Stimulated activated CD8-positive, alpha-beta memory T cell treated with anti-CD3 and anti-CD28 coated beads, Interleukin-4, amount 100 ng/mL, for 48 hours (primary cell): ENCODE data around the gene RPS6KA2.

Source experiments
- DNase-seq: peaks from one replicate; pipeline ENCODE4 v3.0.0-alpha.2; 2020

RPS6KA2 gene

GRCh38 chr6:166613027-166613426, 14.0 kb downstream of the RPS6KA2 start:
- DNase-seq: no peak

- DNase-seq: no peak
Measured at GRCh38 chr6:166612471-166612881, 14.6 kb downstream of the RPS6KA2 start.

GRCh38 chr6:166611631-166612030, 15.4 kb downstream of the RPS6KA2 start:
- DNase-seq: no peak

- no peak for DNase-seq
Measured at GRCh38 chr6:166610069-166610468, 17.0 kb downstream of the RPS6KA2 start.

- DNase-seq: no peak
Measured at GRCh38 chr6:166608774-166609173, 18.3 kb downstream of the RPS6KA2 start.

- DNase-seq: no peak
Measured at GRCh38 chr6:166605752-166606151, 21.3 kb downstream of the RPS6KA2 start.

GRCh38 chr6:166604911-166605310, 22.1 kb downstream of the RPS6KA2 start:
- no peak for DNase-seq

- DNase-seq: no peak
Measured at GRCh38 chr6:166604328-166604727, 22.7 kb downstream of the RPS6KA2 start.

GRCh38 chr6:166603043-166603690, 23.9 kb downstream of the RPS6KA2 start:
- no peak for DNase-seq

- DNase-seq: no peak
Measured at GRCh38 chr6:166601956-166602355, 25.1 kb downstream of the RPS6KA2 start.

GRCh38 chr6:166600931-166601330, 26.1 kb downstream of the RPS6KA2 start:
- no peak for DNase-seq

GRCh38 chr6:166599205-166599604, 27.8 kb downstream of the RPS6KA2 start:
- DNase-seq: no peak

- DNase-seq: no peak
Measured at GRCh38 chr6:166598441-166599138, 28.5 kb downstream of the RPS6KA2 start.

GRCh38 chr6:166597711-166598440, 29.2 kb downstream of the RPS6KA2 start:
- no peak for DNase-seq

- DNase-seq: no peak
Measured at GRCh38 chr6:166596776-166597507, 30.1 kb downstream of the RPS6KA2 start.

GRCh38 chr6:166595949-166596348, 31.1 kb downstream of the RPS6KA2 start:
- DNase-seq: no peak

GRCh38 chr6:166595061-166595780, 31.8 kb downstream of the RPS6KA2 start:
- DNase-seq: no peak

GRCh38 chr6:166592821-166593220, 34.2 kb downstream of the RPS6KA2 start:
- no peak for DNase-seq

- no peak for DNase-seq
Measured at GRCh38 chr6:166591961-166592520, 35.0 kb downstream of the RPS6KA2 start.

GRCh38 chr6:166591026-166591425, 36.0 kb downstream of the RPS6KA2 start:
- DNase-seq: no peak

- no peak for DNase-seq
Measured at GRCh38 chr6:166589786-166590574, 37.1 kb downstream of the RPS6KA2 start.
